ENCODE data around the gene ARF1. TPM values are rescaled to one million over a fixed set of nuclear protein-coding genes. Genes with fewer than 3 reads are reported as not detected.

ARF1 gene
- total RNA-seq, 1 donor from 2014 or later: 259 TPM

GRCh38 chr1:228104526-228105269, 22.2 kb downstream of the ARF1 start:
- no peak for DNase-seq (ENCODE audit: low spot score, unreplicated experiment)
- H3K36me3 Mint-ChIP-seq (ENCODE audit: insufficient read depth): peaks cover 4% of the 10 kb centered on the region
- peak overlapping the region; percentile 33 for H3K27ac Mint-ChIP-seq
- H3K9me3 Mint-ChIP-seq (ENCODE audit: low read depth): no peaks in the 10 kb centered on the region
- H3K4me3 Mint-ChIP-seq (ENCODE audit: low read depth): peak overlapping the region; percentile 91
- no peaks in the 10 kb centered on the region for H3K27me3 Mint-ChIP-seq
- H3K4me1 Mint-ChIP-seq (ENCODE audit: low read depth): peaks cover 14% of the 10 kb centered on the region
- no peak for TF ChIP-seq CTCF (IDR thresholded peaks at IDR 0.05; ENCODE audit: unreplicated experiment)

DNA sequence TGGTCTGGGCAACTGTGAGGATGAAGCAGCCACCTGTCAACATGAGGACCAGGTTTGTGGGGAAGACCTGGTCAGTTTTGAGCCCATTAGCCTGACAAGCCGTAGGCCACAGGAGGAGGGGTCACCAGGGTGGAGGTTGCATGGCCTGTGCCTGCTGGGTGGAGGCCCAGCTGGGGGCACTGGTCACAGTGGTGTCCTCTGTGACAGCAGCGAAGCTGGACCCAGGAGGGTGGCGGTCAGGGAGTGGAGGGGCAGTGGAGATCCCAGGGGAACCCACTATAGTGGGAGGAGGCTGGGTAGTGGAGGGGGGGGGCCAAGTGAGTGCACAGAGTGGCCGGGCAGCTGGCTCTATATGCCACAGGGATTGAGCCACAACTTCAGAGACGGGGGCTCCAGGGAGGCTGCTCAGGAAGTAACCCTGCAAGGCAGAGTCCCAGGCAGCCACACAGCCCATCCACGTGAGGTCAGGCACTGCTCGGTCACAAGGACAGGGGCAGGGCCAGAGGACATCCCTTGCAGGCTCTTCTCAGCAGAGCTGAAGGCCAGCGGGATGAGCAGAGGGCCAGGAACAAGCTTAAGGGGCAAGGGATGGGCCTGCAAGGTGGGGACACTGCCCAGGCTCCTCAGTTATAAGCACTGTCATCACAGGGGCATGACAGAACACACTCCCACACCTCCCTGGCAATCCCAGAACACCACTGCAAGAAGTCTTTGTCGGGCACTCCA, 22.9 kb downstream of the ARF1 start:
- Mint-ChIP-seq H3K27ac (peak overlapping the region; percentile 33), H3K4me3 (ENCODE audit: low read depth) (no peak overlapping the region), H3K36me3 (ENCODE audit: insufficient read depth) (peaks cover 4% of the 10 kb centered on the region), H3K4me1 (ENCODE audit: low read depth) (peaks cover 16% of the 10 kb centered on the region), H3K9me3 (ENCODE audit: low read depth) (no peaks in the 10 kb centered on the region), H3K27me3 (no peaks in the 10 kb centered on the region)
- no peak for DNase-seq (ENCODE audit: low spot score, unreplicated experiment)
- no peak for TF ChIP-seq CTCF (IDR thresholded peaks at IDR 0.05; ENCODE audit: unreplicated experiment)

- Mint-ChIP-seq H3K4me3 (ENCODE audit: low read depth) (peak overlapping the region; percentile 24), H3K9me3 (ENCODE audit: low read depth) (no peaks in the 10 kb centered on the region), H3K4me1 (ENCODE audit: low read depth) (peaks cover 16% of the 10 kb centered on the region), H3K36me3 (ENCODE audit: insufficient read depth) (peaks cover 4% of the 10 kb centered on the region), H3K27ac (no peak overlapping the region), H3K27me3 (no peaks in the 10 kb centered on the region)
- TF ChIP-seq CTCF (IDR thresholded peaks at IDR 0.05; ENCODE audit: unreplicated experiment): no peak
- no peak for DNase-seq (ENCODE audit: low spot score, unreplicated experiment)
Measured at GRCh38 chr1:228105996-228106799, 23.7 kb downstream of the ARF1 start.

GRCh38 chr1:228106800-228107054, 24.2 kb downstream of the ARF1 start:
- Mint-ChIP-seq H3K9me3 (ENCODE audit: low read depth) (no peaks in the 10 kb centered on the region), H3K36me3 (ENCODE audit: insufficient read depth) (peaks cover 3% of the 10 kb centered on the region), H3K4me3 (ENCODE audit: low read depth) (no peak overlapping the region), H3K27me3 (no peaks in the 10 kb centered on the region), H3K4me1 (ENCODE audit: low read depth) (peaks cover 12% of the 10 kb centered on the region), H3K27ac (no peak overlapping the region)
- TF ChIP-seq CTCF (IDR thresholded peaks at IDR 0.05; ENCODE audit: unreplicated experiment): no peak
- no peak for DNase-seq (ENCODE audit: low spot score, unreplicated experiment)

- H3K4me3 Mint-ChIP-seq (ENCODE audit: low read depth): peak overlapping the region; percentile 93
- TF ChIP-seq CTCF (IDR thresholded peaks at IDR 0.05; ENCODE audit: unreplicated experiment): no peak
- H3K9me3 Mint-ChIP-seq (ENCODE audit: low read depth): no peaks in the 10 kb centered on the region
- H3K36me3 Mint-ChIP-seq (ENCODE audit: insufficient read depth): peaks cover 3% of the 10 kb centered on the region
- no peaks in the 10 kb centered on the region for H3K27me3 Mint-ChIP-seq
- no peak for DNase-seq (ENCODE audit: low spot score, unreplicated experiment)
- H3K27ac Mint-ChIP-seq: no peak overlapping the region
- H3K4me1 Mint-ChIP-seq (ENCODE audit: low read depth): peaks cover 12% of the 10 kb centered on the region
Measured at GRCh38 chr1:228107636-228108035, 25.1 kb downstream of the ARF1 start.

Measured in progenitor cell of endocrine pancreas (in vitro differentiated cells).